Gastroesophageal sphincter (tissue), 3 donors: Measurements from ENCODE around the gene S1PR3.

Experiments used
- CTCF ChIP-seq, 4 experiments: fragments of 200-600 bp in 2 of 4; fragments of 450-650 bp in 2 of 4; sonication (generic) in 1 of 4; IDR thresholded peaks; one replicate each; pipeline ENCODE4 v1.5.1; 2017 to 2019; ENCODE audit warnings: antibody characterized with exemption in 4 of 4, mild to moderate bottlenecking in 2 of 4, moderate library complexity in 2 of 4
- EP300 ChIP-seq: sonication (generic); formaldehyde crosslinking; IDR thresholded peaks from one replicate; pipeline ENCODE4 v1.6.1; 2017; ENCODE audit warnings: antibody characterized with exemption, mild to moderate bottlenecking
- POLR2A ChIP-seq, 2 donors: fragments of 450-650 bp; IDR thresholded peaks; one replicate each; pipeline ENCODE4 v1.6.1; 2017; ENCODE audit warnings: antibody characterized with exemption in 2 of 2, mild to moderate bottlenecking in 2 of 2, moderate library complexity in 1 of 2
- POLR2AphosphoS5 ChIP-seq: sonication (generic); formaldehyde crosslinking; IDR thresholded peaks from one replicate; pipeline ENCODE4 v1.6.1; 2017; ENCODE audit warnings: antibody characterized with exemption

- no peak for TF ChIP-seq EP300
- no peak for TF ChIP-seq CTCF (IDR thresholded peaks at IDR 0.05)
- TF ChIP-seq POLR2A (IDR thresholded peaks at IDR 0.05): no peak
- peak; percentile 88 for TF ChIP-seq POLR2AphosphoS5
These were observed 41.8 kb upstream of the S1PR3 start for GRCh38 chr9:88949425-88949824.
